Activated T-helper 1 cell treated with anti-CD3 and anti-CD28 coated beads, Interleukin-12 subunit alpha, Interleukin-12 subunit beta, Interleukin-2, Interleukin-4 antibody, amounts not matched to agents 30 ng/mL and 10 ng/mL and 1 ng/mL, durations not matched to agents 14 hours and 24 hours and 36 hours (primary cell): ENCODE measurements around the gene CDKAL1. TPM values are rescaled to one million over a fixed set of nuclear protein-coding genes. Genes with fewer than 3 reads are reported as not detected.

Source experiments
- DNase-seq: peaks from one replicate; pipeline ENCODE4 v3.0.0; 2021; ENCODE audit warnings: low spot score
- H3K27ac Mint-ChIP-seq: one replicate; pipeline ENCODE4 v1.8.0; 2021; ENCODE audit warnings: mild to moderate bottlenecking, mixed read lengths
- H3K27me3 Mint-ChIP-seq: one replicate; pipeline ENCODE4 v1.8.0; 2022; ENCODE audit warnings: mild to moderate bottlenecking, moderate library complexity, mixed read lengths; ENCODE audit not compliant: insufficient read depth
- H3K36me3 Mint-ChIP-seq: one replicate; pipeline ENCODE4 v1.8.0; 2021; ENCODE audit warnings: low read depth, mixed read lengths
- H3K4me1 Mint-ChIP-seq: one replicate; pipeline ENCODE4 v1.8.0; 2021; ENCODE audit warnings: low read depth, mixed read lengths
- H3K4me3 Mint-ChIP-seq: one replicate; pipeline ENCODE4 v1.8.0; 2021; ENCODE audit warnings: mild to moderate bottlenecking, moderate library complexity, mixed read lengths
- H3K9me3 Mint-ChIP-seq: one replicate; pipeline ENCODE4 v1.8.0; 2021; ENCODE audit warnings: mixed read lengths
- intact Hi-C: fragments of 100-400 bp; cut with micrococcal nuclease; formaldehyde crosslinking; loops from one replicate; pipeline ENCODE4 v1.15.1; 2024
- total RNA-seq: library from RNA; stranded (reverse); gene quantifications from 2 replicates; pipeline ENCODE4 v1.2.3, GENCODE V29; 2022

The CDKAL1 gene
- total RNA-seq, 1 donor from 2014 or later, result 32.2 TPM

DNA sequence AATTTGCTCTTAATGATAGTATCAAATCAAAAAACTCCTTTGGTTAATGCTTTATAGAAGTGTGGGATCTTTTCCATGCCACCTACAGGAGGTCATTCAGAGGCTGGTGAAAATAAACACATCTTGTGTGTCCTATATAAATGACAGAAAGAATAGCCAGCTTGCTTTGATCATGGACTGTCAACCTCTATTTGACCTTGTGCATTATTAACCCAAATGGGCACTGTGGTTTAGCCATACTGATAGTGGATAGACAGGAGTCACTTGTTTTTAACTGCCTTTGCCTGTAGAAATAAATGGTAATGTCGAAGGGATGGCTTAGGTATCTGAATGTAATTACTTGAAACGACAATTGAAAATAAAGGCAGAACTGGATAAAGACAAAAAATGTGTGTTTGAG lies 123.8 kb downstream of the CDKAL1 start:
- Mint-ChIP-seq H3K9me3 (no peaks in the 10 kb centered on the region), H3K27me3 (no peaks in the 10 kb centered on the region), H3K4me1 (no peaks in the 10 kb centered on the region), H3K27ac (no peak overlapping the region), H3K36me3 (peaks cover 8% of the 10 kb centered on the region), H3K4me3 (no peak overlapping the region)
- intact Hi-C loops, result no loop called here
- DNase-seq, result no peak

GRCh38 chr6:20658516-20658915 lies 124.3 kb downstream of the CDKAL1 start:
- H3K27me3 Mint-ChIP-seq, result no peaks in the 10 kb centered on the region
- H3K4me1 Mint-ChIP-seq, result no peaks in the 10 kb centered on the region
- H3K36me3 Mint-ChIP-seq, result peaks cover 8% of the 10 kb centered on the region
- intact Hi-C loops, result no loop called here
- H3K9me3 Mint-ChIP-seq, result no peaks in the 10 kb centered on the region
- DNase-seq, result no peak
- no peak overlapping the region for H3K27ac Mint-ChIP-seq
- no peak overlapping the region for H3K4me3 Mint-ChIP-seq

DNA sequence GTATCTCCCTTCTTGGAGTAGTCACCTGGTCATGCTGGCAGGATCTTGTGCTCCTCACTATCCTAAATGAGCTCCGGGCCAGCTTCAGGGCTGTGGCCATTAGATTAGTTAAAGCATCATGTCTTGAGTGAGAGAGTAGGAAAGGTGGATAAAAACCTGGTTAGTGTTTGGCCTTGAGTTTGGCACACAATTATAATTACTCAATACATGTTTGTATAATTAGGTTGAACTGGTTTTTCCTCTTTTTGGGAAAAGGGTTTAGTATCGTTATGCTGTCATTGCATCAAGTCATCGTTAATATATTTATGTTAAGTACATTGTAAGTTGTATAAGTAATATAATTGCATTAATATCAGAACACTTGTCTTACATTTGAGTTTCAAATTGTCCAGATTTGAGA lies 126.3 kb downstream of the CDKAL1 start:
- Mint-ChIP-seq H3K9me3 (no peaks in the 10 kb centered on the region), H3K27ac (no peak overlapping the region), H3K4me3 (no peak overlapping the region), H3K27me3 (no peaks in the 10 kb centered on the region), H3K4me1 (no peaks in the 10 kb centered on the region), H3K36me3 (peaks cover 8% of the 10 kb centered on the region)
- DNase-seq, result no peak
- intact Hi-C loops, result no loop called here

GRCh38 chr6:20661721-20662120 lies 127.5 kb downstream of the CDKAL1 start:
- H3K4me1 Mint-ChIP-seq, result no peaks in the 10 kb centered on the region
- intact Hi-C loops, result no loop called here
- no peaks in the 10 kb centered on the region for H3K9me3 Mint-ChIP-seq
- DNase-seq, result no peak
- H3K27ac Mint-ChIP-seq, result no peak overlapping the region
- H3K4me3 Mint-ChIP-seq, result no peak overlapping the region
- no peaks in the 10 kb centered on the region for H3K27me3 Mint-ChIP-seq
- peaks cover 7% of the 10 kb centered on the region for H3K36me3 Mint-ChIP-seq

- intact Hi-C loops, result no loop called here
Observed at GRCh38 chr6:20664250-20664649, 130.0 kb downstream of the CDKAL1 start.

GRCh38 chr6:20665290-20665689 lies 131.0 kb downstream of the CDKAL1 start:
- no peaks in the 10 kb centered on the region for H3K27me3 Mint-ChIP-seq

More at GRCh38 chr6:20664250-20664649, 130.0 kb downstream of the CDKAL1 start:
- no peak overlapping the region for H3K4me3 Mint-ChIP-seq
- no peak overlapping the region for H3K27ac Mint-ChIP-seq
- H3K27me3 Mint-ChIP-seq, result no peaks in the 10 kb centered on the region
- no peaks in the 10 kb centered on the region for H3K9me3 Mint-ChIP-seq
- peaks cover 7% of the 10 kb centered on the region for H3K36me3 Mint-ChIP-seq
- DNase-seq, result no peak
- peaks cover under 1% of the 10 kb centered on the region for H3K4me1 Mint-ChIP-seq

DNA sequence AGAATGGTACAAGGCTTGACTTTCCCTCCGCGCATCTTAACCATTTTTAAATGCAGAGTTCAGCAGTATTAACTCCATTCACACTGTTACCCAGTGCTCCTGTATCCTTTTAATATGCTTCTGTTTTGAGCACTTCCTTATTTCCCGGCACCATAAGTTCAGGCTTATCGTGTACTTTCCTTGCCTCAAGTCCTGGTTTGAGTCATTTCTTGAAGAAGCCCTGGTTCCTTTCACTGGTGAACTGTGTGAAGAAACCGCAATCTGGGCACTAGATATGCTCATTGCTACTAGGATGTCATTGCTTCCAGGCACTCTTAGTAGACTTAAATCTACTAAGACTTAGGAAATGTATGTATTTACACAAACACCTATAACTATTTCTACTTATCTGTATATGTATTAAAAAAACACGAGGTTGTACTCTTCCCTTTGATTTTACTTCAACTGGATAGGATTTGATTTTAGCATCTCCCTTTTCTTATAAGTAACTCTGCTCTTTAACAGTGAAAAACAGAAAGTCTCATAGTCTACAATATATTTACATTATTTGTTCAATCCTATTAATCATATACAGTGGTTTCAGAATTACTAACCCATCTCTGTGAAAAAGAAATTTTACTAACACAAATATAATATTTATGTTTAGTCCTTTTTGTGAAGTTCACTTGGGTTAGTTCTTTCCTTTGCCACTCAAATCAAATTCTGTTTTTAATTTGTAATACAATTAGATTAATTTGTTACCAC lies 135.5 kb downstream of the CDKAL1 start:
- Mint-ChIP-seq H3K27me3 (no peaks in the 10 kb centered on the region), H3K27ac (no peak overlapping the region), H3K36me3 (peaks cover 2% of the 10 kb centered on the region)

More at GRCh38 chr6:20665290-20665689, 131.0 kb downstream of the CDKAL1 start:
- no peak for DNase-seq
- Mint-ChIP-seq H3K9me3 (no peaks in the 10 kb centered on the region), H3K36me3 (no peaks in the 10 kb centered on the region), H3K4me1 (peaks cover 9% of the 10 kb centered on the region), H3K27ac (no peak overlapping the region), H3K4me3 (no peak overlapping the region)
- intact Hi-C loops, result no loop called here

GRCh38 chr6:20670750-20671149 lies 136.5 kb downstream of the CDKAL1 start:
- Mint-ChIP-seq H3K4me1 (peaks cover 16% of the 10 kb centered on the region), H3K27ac (no peak overlapping the region), H3K4me3 (no peak overlapping the region), H3K27me3 (no peaks in the 10 kb centered on the region), H3K36me3 (peaks cover 2% of the 10 kb centered on the region), H3K9me3 (no peaks in the 10 kb centered on the region)
- intact Hi-C loops, result no loop called here
- DNase-seq, result no peak

More for the DNA sequence above, 135.5 kb downstream of the CDKAL1 start:
- Mint-ChIP-seq H3K4me1 (peaks cover 16% of the 10 kb centered on the region), H3K4me3 (no peak overlapping the region), H3K9me3 (no peaks in the 10 kb centered on the region)
- intact Hi-C loops, result no loop called here
- no peak for DNase-seq

GRCh38 chr6:20672038-20672437 lies 137.8 kb downstream of the CDKAL1 start:
- Mint-ChIP-seq H3K27ac (no peak overlapping the region), H3K36me3 (peaks cover 2% of the 10 kb centered on the region), H3K4me3 (no peak overlapping the region), H3K4me1 (peaks cover 16% of the 10 kb centered on the region), H3K27me3 (no peaks in the 10 kb centered on the region), H3K9me3 (no peaks in the 10 kb centered on the region)
- DNase-seq, result no peak
- intact Hi-C loops, result no loop called here

DNA sequence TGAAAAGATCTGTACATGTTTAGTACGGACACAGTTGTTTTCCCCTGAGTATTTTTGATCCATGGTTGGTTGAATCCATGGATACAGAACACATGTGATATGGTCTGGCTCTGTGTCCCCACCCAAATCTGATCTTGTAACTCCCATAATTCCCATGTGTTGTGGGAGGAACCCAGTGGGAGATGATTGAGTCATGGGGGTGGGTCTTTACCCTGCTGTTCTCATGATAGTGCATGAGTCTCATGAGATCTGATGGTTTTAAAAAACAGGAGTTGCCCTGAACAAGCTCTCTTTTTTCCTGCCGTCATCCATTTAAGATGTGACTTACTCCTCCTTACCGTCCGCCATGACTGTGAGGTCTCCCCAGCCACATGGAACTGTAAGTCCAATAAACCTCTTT lies 139.2 kb downstream of the CDKAL1 start:
- no peak for DNase-seq
- Mint-ChIP-seq H3K4me1 (peaks cover 16% of the 10 kb centered on the region), H3K9me3 (no peaks in the 10 kb centered on the region), H3K27ac (no peak overlapping the region), H3K4me3 (no peak overlapping the region), H3K27me3 (no peaks in the 10 kb centered on the region), H3K36me3 (peaks cover 2% of the 10 kb centered on the region)
- intact Hi-C loops, result no loop called here

DNA sequence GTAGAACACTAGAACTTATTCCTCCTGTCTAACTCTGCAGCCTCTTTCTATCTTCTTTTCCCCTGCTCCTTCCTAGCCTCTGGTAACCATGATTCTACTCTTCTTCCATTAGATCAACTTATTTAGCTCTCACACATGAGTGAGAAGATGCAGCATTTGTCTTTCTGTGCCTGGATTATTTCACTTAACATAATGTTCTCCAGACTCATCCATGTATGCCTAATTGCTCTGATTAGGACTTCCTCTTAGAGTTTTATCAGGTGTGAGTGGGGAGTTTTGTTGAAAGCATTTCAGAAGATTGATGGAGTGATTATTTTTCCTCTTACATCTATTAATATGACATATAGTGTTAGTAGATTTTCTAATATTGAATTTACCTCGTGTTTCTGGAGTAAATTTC lies 140.4 kb downstream of the CDKAL1 start:
- Mint-ChIP-seq H3K4me1 (peaks cover 12% of the 10 kb centered on the region), H3K27ac (no peak overlapping the region), H3K9me3 (no peaks in the 10 kb centered on the region), H3K27me3 (no peaks in the 10 kb centered on the region), H3K4me3 (no peak overlapping the region), H3K36me3 (peaks cover 4% of the 10 kb centered on the region)
- intact Hi-C loops, result no loop called here
- DNase-seq, result no peak

DNA sequence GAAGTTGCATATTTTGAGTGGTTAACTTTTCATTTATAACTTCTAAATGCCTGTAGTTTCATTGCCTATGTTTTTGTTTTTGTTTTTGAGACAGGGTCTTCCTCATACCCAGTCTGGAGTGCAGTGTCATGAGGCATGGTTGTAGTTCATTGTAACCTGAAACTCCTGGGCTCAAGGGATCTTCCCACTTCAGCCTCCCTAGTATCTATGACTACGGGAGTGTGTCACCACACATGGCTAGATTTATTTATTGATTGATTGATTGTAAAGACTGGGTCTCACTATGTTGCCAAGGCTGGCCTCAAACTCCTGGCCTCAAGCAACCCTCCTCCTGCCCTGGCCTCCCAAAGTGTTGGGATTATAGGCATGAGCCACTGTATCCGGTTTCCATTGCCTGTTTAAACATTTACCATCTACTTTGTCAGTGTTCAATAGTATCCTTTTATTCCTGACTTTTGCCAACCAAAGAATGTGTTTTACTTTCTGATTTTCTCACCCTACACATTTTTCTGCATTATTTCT lies 144.6 kb downstream of the CDKAL1 start:
- Mint-ChIP-seq H3K36me3 (peaks cover 2% of the 10 kb centered on the region), H3K27ac (no peak overlapping the region), H3K4me1 (peaks cover 13% of the 10 kb centered on the region)

DNA sequence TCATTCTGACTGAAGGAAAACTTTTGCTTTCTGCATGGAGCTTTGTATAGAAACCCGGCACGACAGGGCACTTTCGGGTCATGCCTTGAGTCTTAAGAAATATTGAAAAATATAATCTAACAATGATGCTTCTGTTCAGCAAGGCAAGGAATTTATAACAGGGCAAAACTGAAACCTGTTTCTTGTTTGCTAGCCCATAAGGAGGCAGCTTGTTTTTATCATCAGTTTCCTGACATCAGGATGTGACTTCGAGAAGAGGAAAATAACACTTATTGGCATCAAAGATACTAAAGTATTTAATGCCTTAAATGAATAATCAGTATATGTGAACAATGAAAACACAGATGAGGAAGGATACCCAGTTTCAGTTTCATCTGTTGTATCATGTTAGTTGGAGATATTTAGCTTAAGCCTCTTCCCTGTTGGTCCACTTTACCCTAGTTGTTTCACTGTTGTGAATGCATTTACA lies 146.5 kb downstream of the CDKAL1 start:
- peak overlapping the region; percentile 42 for H3K27ac Mint-ChIP-seq
- intact Hi-C loops, result loop anchor here (2.0 to 10.0 kb wide), 3 partner anchors 26 to 476 kb away; no protein-coding TSS in a partner anchor

More for the DNA sequence above, 144.6 kb downstream of the CDKAL1 start:
- Mint-ChIP-seq H3K9me3 (no peaks in the 10 kb centered on the region), H3K27me3 (no peaks in the 10 kb centered on the region), H3K4me3 (no peak overlapping the region)
- no peak for DNase-seq
- intact Hi-C loops, result no loop called here

More for the DNA sequence above, 146.5 kb downstream of the CDKAL1 start:
- Mint-ChIP-seq H3K27me3 (no peaks in the 10 kb centered on the region), H3K4me1 (peaks cover 13% of the 10 kb centered on the region), H3K9me3 (no peaks in the 10 kb centered on the region), H3K4me3 (no peak overlapping the region), H3K36me3 (peaks cover 2% of the 10 kb centered on the region)
- DNase-seq, result no peak
